Middle frontal gyrus (tissue), 1 donor: ENCODE results near the gene ASIC3.

Experiments
- DNase-seq: peaks from one replicate; pipeline ENCODE4 v3.0.0-alpha.2; 2015; ENCODE audit warnings: low spot score; ENCODE audit errors: extremely low spot score

Gene ASIC3

DNA sequence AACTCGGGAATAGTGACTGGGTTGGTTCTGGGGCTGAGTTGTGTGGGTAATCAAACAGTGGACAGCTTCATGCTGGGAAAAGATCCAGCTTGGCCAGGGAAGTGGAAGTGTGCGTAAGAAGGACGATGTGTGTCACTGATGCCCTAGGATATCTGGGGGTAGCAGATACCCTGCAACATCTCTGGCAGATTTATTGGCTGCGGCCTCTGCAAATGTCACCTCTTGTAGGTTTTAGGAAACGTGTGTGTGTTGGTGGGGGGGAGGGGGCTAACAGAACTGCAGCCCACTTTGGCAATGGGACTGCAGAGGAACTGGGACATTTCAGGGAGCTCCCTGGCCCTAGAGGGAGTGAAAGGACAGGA, 37.0 kb downstream of the ASIC3 start:
- no peak for DNase-seq

DNA sequence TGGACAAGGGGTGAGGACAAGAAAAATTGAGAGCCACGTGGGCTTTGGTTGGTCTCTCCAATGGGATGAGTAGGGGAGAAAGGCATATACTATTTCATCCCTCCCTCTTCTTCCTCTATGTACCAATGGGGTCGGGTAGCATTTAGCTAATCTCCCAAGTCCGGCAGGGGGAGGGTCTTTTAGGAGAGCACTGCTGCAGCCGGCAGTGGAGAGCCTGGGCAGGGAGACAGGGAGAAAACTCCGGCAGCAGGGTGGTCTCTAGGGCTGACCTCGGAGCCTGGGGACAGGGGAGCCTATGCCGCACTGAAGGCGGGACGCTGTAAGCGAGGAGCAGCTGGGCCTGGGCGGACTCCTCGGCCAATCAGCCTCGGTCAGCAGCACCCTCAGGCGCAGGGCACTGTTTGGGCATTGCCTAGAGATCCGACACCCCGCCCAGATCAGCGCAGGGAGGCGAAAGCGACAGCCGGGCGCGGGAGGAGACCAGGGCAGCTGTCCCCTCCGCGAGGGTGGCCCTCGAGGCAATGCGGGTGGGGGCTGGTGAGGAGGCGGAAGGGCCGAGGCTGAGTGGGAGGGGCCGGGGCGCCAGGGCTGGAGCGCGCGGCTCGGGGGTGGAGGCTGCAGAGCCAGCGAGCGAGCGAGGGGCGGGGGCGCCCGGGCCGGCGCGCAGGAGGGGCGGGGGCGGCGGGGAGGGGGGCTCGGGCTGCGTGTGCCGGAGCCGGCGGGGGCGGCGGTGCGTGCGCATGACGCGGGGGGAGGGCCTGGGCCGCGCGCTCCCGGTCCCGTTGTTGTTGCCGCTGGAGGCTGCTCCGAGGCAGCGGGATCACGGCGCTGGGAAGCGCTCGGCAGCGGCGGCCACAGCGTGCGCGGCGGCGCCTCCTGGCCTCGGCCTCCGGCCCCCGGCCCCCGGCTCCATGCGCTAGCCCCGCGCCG, 37.6 kb downstream of the ASIC3 start, which contains the start of gene AGAP3:
Gene AGAP3, plus strand, starts transcription at position 785 of the 930 bp plus-strand sequence. CDS start 267 bp downstream, outside the sequence.
- DNase-seq: peak; percentile 58

DNA sequence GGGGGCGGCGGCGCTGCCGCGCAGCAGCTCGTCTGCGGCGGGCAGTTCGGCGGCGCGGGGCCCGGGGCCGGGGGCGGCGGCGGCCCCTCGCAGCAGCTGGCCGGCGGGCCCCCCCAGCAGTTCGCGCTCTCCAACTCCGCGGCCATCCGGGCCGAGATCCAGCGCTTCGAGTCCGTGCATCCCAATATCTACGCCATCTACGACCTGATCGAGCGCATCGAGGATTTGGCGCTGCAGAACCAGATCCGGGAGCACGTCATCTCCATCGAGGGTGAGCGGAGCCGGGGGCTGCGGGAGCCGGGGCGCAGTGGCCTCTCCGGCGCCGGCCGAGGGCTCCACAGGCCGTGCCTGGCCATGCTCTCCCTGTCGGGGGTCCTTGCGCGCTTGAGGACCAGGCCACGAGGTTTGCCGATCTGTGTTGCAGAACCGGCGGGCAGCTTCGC, 38.5 kb downstream of the ASIC3 start:
- no peak for DNase-seq

DNA sequence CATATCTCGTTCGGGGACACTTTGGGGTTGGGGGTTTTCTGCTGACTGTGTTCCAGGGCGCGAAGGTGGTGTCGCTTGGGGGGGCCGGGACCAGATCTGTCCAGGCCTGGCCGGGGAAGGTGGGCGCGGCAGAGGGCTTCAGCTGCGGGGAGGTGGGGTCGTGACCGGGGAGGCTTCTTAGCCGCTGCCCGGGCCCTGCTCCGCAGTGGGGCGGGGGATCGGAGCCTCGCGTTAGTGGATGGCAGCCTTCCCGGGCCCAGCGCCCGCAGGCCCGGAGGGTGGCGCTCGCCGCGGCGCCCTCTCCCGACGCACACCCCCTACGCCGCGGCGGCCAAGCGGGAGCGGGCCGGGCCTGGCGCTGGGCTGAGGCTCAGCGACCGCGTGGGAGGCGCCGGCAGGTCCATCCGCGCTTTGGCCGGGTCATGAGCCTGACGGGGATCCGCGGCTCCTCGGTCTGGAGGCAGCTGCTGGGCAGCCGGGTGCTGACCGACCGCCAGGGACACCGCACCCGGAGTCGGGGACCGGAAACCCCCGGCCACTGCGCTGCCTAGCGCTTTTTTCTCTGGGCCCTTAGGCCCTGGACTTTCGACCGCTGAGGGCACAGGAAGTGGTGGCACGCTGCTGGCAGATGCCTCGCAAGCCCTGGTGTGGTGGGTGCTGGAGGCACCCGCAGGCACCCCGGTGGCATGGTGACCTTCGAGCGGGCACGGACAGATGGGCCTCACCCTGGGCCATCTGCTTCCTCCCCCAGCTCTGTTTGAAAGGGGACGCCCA, 39.1 kb downstream of the ASIC3 start:
- DNase-seq: no peak

DNA sequence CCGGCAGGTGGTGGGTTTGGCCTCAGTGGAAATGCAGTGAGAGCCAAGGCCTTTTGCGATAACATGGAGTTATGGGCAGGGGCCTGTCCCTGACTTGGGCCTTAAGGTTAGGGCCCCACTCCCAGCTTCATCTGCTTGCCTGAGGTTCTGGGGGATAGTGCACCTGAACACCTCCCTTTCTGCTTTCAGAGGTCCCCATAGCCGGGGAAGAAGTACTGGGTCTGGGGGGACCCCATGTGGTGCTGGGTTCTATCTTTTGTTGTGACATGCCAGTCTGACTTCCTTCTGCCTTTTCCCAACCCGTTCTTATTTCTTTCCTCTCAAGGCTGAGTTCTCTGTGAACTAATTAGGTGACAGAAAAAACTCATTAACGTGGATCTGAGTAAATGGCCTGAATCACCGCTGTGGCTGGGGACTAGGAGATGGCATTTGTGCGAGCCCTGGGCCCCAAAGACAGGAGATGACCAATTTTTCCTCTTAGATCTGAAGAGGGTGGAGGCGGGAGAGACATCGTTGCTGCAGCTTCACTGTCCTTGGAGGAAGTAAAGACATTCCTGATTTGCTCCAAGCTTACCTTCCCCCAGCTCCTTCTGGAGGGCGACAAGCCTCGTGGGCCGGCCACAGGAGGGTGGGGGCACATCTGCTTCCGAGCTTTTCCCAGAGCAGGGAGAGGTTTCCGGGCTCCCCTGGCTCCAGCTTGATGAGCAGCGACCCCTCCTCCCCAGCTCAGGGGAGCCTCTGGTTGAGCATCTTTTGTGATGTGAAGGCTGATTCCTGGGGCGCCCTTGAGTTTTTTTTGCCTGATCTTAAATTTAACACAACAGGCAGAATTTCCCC, 39.9 kb downstream of the ASIC3 start:
- no peak for DNase-seq

DNA sequence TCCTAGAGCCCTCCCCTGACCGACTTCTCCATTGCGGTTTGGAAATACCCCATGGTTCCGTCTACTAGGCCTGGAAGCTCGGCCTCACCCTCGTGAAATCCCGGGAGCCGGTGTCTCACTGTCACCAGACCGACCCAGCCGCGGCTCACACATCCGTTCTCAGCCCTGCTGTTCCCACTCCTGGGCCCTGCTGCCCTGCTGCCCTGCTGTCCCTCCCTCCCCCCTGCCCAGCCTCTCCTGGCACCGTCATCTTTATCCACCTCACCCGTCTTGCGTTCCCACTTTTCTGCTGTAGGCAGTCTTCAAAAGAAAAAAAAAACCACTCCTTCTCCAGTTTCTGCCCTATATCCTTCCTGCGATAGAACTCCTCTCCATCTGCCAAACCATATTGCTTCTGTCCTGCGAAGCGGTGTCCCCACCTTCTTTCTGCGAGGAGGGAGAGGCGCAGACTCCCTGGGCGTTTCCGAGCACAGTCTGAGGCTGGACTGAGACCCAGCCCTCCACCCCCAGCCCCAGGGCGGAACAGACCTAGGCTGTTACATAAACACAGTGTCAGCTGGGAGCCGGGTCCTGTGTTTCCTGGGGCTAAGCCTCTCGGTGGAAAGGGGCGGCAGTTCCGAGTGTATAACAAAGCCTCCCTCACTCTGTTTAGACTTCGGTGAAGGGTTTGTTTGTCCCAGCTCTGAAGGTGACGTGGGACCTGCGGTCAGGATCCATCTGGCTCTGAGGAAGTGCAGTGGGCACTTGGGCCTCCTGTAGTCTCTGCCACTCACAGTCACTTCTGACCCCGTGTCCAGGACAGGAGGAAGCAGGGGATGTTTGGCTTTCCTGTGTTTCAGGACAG, 40.7 kb downstream of the ASIC3 start:
- no peak for DNase-seq

DNA sequence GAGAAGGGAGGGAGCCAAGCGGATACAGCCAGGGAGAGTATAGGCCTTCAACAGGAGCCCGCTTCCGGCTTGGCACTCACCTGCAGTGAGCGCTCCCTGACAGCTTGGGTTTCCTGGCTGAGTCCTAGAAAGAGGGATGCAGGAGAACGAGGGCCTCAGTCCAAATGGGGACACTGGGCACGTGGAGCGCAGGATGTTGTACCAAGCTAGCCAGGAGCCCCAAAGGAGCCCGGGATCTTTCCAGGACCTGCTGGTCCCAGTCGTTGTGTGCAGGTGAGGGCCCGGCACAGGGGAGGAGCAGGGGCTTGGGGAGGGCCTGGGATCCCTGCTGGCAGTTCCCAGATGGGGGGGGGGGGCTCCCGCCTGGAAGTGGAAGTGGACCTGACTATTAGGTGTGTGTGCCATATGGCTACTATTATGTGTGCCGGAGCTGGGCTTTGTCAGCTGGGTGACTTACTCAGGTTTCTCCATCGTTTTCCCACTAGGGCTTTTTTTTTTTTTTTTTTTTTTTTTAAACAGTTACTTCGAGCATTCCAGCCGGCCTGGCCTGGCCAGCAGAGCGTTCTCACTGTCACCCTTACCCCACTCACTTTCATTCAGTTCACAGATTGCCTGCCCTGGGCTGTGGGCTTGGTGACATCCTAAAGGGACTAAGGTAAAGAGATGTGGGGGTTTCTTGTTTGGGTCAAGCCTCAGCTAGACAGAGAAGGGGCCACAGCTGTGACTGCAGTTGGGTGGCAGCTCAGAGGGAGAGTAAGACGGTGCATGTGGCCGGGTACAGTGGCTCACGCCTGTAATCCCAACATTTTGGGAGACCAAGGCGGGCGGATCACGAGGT, 41.8 kb downstream of the ASIC3 start:
- no peak for DNase-seq

DNA sequence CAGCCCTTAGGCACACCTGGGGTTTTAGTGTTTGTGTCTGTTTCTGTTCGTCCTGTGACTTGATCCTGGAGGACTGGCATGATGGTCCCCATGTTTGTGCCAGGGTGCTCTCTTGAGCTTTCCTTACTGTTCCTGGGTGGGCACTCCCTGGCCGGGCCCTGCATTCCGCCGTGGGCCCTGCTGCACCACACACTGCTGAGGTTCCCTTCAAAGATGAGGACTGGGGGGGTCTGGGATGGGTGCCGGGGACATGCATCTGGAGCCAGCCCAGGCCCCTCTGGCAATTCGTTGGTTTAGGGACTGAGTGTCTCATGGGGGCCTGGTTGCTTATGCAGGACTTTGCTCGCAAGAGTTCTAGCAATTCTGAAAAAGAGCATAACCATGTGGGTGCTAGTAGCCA, 42.7 kb downstream of the ASIC3 start:
- no peak for DNase-seq

DNA sequence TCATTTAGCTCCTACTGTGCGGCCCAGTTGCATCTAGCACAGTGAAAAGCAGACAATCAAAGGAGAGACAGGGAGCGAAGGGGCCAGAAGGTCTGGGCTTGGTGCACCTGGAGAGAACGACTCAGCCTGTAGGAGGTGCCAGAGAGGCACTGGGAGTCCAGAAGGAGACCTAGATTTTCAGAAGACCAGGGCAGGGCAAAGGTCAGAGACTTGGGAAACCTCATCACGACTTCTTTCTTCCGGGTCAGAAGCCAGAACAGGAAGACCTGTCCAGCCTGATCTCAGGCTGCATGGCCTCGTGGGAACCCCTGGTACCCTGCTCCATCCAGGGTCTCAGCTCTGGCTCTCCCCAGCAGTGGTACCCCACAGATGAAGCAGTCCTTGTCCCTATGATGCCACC, 43.1 kb downstream of the ASIC3 start:
- DNase-seq: no peak

DNA sequence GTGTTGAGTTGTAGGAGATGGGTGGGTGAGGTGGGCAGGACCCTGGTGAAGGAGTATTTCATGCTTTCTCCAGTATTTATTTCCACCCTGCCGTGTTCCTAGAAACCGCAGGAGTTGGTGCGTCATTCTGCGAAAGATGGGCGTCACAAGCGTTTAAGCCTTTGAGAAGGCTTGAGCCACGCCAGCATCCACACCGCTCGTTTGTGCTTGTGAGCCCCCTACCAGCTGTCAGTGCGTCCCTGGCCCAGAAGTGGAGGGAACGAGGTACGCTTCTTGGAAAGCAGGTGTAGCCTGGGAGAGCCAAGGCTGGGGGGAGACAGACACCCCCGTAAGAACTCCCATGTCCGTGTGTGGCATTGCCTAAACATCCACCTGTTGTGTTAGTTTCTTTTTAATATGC, 43.7 kb downstream of the ASIC3 start:
- DNase-seq: no peak

DNA sequence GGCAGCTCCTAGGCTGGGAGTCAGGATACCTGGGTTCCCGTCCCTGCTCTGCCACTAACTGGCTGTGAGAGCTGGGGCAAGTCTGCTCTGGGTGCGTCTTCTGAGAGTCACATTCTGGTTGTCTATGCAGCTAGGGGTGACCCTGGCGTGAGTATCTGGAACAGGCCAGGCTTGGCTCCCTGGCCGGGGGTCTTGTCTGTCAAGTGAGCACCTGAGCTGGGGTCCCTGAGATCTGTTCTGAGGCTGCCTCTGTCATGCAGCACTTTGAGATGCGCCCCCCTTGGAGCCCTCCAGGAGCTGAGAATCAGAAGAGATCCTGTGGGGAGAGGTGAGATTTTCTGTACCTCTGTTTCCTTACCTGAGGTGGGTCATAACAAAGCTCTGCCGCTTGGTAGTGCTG, 45.4 kb downstream of the ASIC3 start:
- DNase-seq: no peak

DNA sequence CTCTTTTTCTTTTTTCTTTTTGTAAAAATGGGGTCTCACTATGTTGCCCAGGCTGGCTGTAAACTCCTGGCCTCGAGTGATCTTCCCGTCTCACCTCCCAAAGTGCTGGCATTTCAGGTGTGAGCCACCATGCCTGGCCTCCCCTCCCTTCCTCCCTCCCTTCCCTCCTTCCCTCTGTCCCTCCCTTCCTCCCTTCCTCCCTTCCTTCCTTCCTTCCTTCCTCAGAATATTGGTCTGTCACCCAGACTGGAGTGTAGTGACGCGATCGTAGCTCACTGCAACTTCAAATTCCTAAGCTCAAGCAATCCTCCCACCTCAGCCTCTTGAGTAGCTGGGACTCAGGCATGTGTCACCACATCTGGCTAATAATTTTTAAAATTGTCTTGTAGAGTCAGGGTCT, 46.3 kb downstream of the ASIC3 start:
- no peak for DNase-seq

DNA sequence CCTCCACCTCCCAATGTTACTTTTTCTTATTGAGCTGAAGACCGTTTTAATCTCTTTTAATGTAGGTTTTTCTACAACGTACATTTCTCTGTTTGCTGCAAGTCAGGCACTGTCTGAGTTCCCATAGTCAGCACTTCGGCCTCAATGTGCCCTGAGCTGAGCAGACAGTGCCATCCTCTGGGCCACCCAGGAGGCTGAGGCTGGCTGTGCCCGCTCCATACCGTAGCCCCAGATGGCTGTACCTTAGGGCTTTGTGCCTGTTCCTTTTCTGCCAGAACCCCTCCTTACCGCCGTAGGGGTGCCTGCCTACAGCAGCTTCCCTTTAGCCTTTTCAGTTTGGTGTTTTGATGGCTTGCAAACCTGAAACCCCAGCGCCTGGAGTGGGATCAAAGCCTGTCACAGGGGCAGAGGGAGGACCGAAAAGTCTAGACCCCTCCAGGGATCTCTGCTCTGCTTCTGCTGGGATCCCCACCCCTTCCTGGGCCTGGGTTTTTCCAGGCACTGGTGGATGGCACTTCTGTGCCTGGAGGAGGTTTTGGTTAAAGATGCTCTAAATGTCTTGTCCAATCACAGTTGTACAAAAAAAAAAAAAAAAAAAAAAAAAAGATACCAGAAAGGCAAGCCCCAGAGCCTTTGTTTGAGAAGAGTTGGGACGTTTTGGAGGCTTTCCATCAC, 46.9 kb downstream of the ASIC3 start:
- DNase-seq: no peak

DNA sequence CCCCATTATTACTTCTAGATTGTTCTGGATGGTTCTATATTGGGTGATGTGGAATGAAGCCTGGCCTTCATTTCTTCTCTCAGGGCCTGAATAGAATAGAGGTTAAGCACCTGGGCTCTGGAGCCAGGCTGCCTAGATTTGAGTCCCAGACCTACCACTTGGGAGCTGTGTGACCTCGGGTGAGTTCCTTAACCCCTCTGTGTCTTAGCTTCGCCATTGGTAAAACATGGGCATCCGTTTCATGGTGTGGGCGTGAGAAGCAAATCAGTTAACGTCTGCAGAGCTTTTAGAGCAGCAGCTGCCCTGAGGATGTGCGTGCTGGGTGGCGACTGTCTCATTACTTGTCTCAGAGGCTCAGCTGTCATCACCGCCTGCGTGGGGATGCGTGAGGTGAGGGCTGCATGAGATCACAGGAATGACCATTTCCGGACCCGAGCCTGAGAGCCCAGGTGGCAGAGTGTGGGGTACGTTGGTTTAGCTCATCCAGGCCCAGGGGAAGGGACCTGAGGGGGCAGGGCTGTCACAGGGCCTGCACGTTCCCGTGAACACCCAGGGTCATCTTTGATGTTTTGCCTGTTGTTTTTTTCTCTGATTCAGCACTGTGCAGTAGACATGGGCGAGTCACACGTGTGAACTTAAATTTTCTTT, 47.6 kb downstream of the ASIC3 start:
- DNase-seq: no peak

DNA sequence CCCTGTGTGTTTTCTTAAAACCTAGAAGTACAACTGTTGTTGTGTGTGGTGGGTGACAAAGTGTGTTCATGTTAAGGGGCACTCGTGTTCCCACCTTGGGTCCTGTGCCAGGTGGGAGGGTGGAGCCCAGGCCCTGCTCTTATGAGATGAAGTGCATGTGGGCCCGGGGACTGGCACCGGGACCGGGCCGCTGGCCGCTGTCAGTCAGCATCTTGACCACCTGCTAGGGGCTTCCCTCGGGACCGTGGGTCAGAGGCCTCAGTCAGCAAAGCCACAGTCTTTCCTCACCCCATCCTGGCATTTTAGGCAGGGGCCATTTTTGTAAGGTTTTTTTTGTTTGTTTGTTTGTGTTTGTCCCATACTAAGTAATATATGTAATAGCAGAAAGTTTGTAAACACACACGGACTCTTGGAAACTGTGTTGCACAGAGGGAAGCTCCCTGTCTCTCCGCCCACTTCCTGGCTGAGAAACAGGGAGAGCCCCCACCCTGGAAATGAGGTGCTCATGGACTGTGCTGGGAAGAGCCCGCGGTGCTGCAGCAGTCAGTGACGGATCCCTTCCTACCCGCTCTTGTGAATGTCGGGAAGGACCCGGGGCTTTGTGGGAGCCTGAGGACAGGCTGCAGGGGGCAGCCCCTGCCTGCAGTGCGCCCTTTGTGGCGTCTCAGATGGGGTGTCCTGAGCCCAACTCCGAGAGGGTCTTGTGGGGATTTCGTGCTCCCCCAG, 51.3 kb downstream of the ASIC3 start:
- no peak for DNase-seq

DNA sequence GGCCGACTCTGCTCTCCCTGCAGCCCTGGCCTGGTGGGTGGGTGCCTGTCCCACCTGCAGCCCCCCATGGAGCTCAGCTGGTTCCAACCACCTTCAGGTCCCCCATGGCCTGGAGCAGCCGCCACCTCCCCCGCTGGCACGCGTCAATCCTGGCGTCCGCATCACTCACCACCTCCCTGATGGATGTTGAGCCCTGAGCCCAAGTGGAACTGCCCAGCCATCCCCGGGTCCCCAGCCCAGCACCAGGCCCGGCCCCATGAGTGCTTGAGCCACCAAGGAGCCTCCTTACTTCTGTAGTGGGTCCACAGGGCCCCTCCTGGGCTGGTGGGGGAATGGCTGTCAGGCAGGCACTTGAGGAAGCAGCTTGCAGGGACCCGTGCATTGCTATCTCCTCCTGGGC, 52.6 kb downstream of the ASIC3 start:
- DNase-seq: no peak

DNA sequence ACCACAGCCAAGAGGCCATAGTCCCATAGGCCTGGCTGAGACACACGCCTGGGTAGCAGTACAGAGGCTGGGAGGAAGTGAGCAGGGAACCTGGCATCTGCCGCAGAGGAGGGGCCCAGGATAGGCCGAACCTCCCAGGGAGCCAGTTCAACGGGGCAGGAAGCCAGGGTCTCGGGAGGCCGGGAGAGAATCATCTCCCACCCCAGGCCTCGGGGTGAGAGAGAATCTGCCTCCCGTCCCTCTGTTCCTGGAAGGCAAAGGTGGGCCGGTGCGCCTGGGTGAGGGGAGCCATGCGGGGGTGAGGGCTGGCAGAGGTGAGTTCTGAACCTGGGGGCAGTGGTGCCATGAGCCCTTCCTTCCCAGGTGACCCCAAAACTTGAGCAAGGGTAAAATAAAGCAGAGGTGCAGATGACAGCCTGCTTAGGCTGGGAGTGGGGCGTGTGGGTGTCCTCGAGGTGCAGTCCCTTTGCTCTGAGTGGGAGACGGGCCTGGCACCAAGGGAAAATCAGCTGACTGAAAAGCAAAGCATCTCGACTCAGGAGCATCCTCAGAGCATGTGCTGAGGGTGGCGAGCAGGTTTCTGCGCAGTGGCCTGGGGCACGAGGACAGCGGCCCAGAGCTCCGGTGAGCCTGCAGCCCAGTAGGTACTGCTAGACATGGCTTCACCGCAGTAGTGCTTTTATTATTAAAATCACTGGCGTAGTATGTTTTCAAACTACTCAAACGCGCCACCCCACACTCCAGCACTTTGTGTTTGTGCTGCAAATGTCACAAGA, 53.5 kb downstream of the ASIC3 start:
- no peak for DNase-seq
